Mammary epithelial cell (primary cell): ENCODE data around the gene COX8A.
"Not testable (repeated sequence)": the region's sequence is repeated elsewhere in the genome, so short reads cannot be mapped to it uniquely, and the experiment has no call there.

ENCODE experiments used
- CTCF ChIP-seq, 2 donors: IDR thresholded peaks in 1 of 2; conservative IDR thresholded peaks in 1 of 2; 2 replicates each; pipeline ENCODE4 v1.5.1; 2011 to 2012; ENCODE audit warnings: inconsistent platforms in 2 of 2, low read length in 2 of 2, mild to moderate bottlenecking in 2 of 2, control low read depth in 1 of 2, low read depth in 1 of 2; ENCODE audit not compliant: insufficient read depth in 1 of 2; ENCODE audit errors: extremely low read depth in 1 of 2
- EZH2 ChIP-seq: IDR thresholded peaks from 2 replicates; pipeline ENCODE4 v1.6.1; 2012; ENCODE audit warnings: low read length, inconsistent platforms, borderline replicate concordance

- TF ChIP-seq CTCF (conservative IDR thresholded peaks at IDR 0.05 in 1 of 2, IDR thresholded peaks at IDR 0.05 in 1 of 2; ENCODE audit: extremely low read depth in 1 of 2, insufficient read depth in 1 of 2, low read depth in 1 of 2, low read length in 2 of 2); EZH2: not testable (repeated sequence)
Measured at GRCh38 chr11:63973912-63974258, 535 bp upstream of the COX8A start.
